VCaP (cell line): ENCODE data around the gene MAEL.

Source experiments
- H3K27ac ChIP-seq: fragments of 450-650 bp; 2 replicates; pipeline ENCODE4 v1.5.1; 2017
- TF ChIP-seq, protein P1 (sequence below): fragments of 450-650 bp; conservative IDR thresholded peaks from 2 replicates; pipeline ENCODE4 v1.5.1; 2017; ENCODE audit warnings: mild to moderate bottlenecking, moderate library complexity

MAEL gene

DNA sequence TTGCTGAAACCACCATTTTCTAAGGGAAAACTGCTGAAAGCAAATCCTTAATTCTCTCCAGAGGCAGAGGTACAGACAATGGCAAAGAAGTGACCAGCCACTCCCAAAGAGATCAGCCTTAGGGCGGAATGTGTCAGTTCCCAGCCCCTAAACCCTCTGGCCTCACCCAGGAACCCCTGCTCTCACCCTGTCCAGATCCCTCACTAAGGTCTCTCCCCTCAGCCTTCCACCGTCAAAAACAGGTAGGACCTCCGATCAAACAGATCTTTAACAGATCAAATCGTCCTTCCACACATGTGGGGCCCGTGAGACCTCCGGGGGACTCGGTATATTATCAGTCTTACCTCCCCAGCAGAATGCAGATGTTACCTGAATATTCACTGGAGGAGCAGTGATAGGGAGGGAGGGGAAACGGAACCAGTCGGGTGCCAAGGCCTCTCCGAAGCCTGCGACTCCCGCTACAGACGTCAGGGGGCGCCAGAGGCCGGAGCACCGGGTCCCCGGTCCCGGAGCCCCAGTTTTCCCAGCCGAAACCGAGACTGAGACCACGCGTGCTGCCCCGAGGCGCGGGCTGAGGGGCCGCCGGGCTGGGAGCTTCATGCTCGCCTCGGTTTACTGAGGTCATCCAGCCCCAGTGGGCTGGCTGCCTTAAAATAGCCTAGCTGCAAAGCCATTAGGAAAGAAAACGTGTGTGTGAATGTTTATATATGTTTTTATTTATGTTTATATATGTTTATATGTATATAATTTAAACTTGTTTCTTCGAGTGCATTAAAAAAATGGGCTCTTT is 77.4 kb downstream of the MAEL start:
- peak overlapping the region; percentile 66; the same call in 1 of the 2 replicates for H3K27ac ChIP-seq
- TF ChIP-seq, protein P1, sequence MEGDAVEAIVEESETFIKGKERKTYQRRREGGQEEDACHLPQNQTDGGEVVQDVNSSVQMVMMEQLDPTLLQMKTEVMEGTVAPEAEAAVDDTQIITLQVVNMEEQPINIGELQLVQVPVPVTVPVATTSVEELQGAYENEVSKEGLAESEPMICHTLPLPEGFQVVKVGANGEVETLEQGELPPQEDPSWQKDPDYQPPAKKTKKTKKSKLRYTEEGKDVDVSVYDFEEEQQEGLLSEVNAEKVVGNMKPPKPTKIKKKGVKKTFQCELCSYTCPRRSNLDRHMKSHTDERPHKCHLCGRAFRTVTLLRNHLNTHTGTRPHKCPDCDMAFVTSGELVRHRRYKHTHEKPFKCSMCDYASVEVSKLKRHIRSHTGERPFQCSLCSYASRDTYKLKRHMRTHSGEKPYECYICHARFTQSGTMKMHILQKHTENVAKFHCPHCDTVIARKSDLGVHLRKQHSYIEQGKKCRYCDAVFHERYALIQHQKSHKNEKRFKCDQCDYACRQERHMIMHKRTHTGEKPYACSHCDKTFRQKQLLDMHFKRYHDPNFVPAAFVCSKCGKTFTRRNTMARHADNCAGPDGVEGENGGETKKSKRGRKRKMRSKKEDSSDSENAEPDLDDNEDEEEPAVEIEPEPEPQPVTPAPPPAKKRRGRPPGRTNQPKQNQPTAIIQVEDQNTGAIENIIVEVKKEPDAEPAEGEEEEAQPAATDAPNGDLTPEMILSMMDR = peak; percentile 97

- TF ChIP-seq, protein P1 = no peak
- H3K27ac ChIP-seq = no peak overlapping the region
Observed at GRCh38 chr1:167067904-167068303, 78.8 kb downstream of the MAEL start.

DNA sequence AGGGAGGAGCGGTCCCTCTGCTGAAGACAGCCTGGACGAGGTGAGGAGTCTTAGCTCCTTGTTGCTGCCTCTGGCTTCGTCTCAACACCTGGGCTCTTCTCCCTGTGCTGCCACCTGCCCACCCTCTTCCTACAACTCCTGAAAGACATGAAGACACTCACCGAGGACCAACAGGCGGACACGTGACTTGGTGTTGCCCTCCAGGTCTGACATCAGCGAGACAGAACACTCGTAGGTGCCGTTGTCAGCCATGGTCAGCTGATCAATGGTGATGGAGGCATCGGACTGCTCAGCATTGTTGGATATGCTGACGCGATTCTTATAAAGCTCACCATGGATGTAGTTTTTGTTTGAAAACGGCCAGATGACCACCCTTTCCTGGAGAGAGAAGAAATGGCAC is 79.7 kb downstream of the MAEL start:
- no peak overlapping the region for H3K27ac ChIP-seq
- TF ChIP-seq, protein P1 = no peak

- TF ChIP-seq, protein P1 = no peak
- H3K27ac ChIP-seq = no peak overlapping the region
Observed at GRCh38 chr1:167071286-167071685, 82.2 kb downstream of the MAEL start.
